Gastrocnemius medialis (tissue), 4 donors: ENCODE data around the gene MYO1B. TPM values are rescaled to one million over a fixed set of nuclear protein-coding genes. Genes with fewer than 3 reads are reported as not detected.

Experiments
- ATAC-seq, 2 donors: fragments of 150-250 bp; one replicate each; pipeline ENCODE4 v1.9.1; 2016
- DNase-seq, 2 donors: peaks; one replicate each; pipeline ENCODE4 v3.0.0-alpha.2; 2019
- H3K27ac ChIP-seq, 4 donors: fragments of 200-600 bp; sonication (generic); 1 replicate in 1 of 4; 2 replicates in 3 of 4; pipeline ENCODE4 v1.5.1; 2016 to 2018; ENCODE audit warnings: mild to moderate bottlenecking in 2 of 4, moderate library complexity in 1 of 4
- H3K27me3 ChIP-seq, 3 donors: fragments of 200-600 bp; sonication (generic) in 2 of 3; 1 replicate in 1 of 3; 2 replicates in 2 of 3; pipeline versions ENCODE4 v1.5.1 to v1.6.0; 2016 to 2019; ENCODE audit warnings: mild to moderate bottlenecking in 1 of 3, moderate library complexity in 1 of 3
- H3K36me3 ChIP-seq, 2 donors: fragments of 200-600 bp; sonication (generic) in 1 of 2; one replicate each; pipeline ENCODE4 v1.5.1; 2017 to 2018
- H3K4me1 ChIP-seq, 2 donors: fragments of 200-600 bp; sonication (generic) in 1 of 2; one replicate each; pipeline ENCODE4 v1.5.1; 2016 to 2017; ENCODE audit warnings: mild to moderate bottlenecking in 2 of 2
- H3K4me3 ChIP-seq, 4 donors: fragments of 200-600 bp; sonication (generic) in 3 of 4; 1 replicate in 1 of 4; 2 replicates in 3 of 4; pipeline ENCODE4 v1.5.1; 2016 to 2019; ENCODE audit warnings: mild to moderate bottlenecking in 2 of 4
- H3K9me3 ChIP-seq, 3 donors: fragments of 200-600 bp; sonication (generic) in 2 of 3; 1 replicate in 1 of 3; 2 replicates in 2 of 3; pipeline ENCODE4 v1.5.1; 2016 to 2019
- CTCF ChIP-seq, 5 experiments: fragments of 450-650 bp in 3 of 5; fragments of 200-600 bp in 2 of 5; sonication (generic) in 2 of 5; IDR thresholded peaks in 4 of 5; conservative IDR thresholded peaks in 1 of 5; 1 replicate in 4 of 5; 2 replicates in 1 of 5; pipeline ENCODE4 v1.5.1; 2016 to 2019; ENCODE audit warnings: antibody characterized with exemption in 5 of 5, mild to moderate bottlenecking in 3 of 5, moderate library complexity in 3 of 5
- POLR2A ChIP-seq, 2 donors: fragments of 450-650 bp; IDR thresholded peaks; one replicate each; pipeline ENCODE4 v1.6.1; 2017; ENCODE audit warnings: antibody characterized with exemption in 2 of 2, mild to moderate bottlenecking in 2 of 2, moderate library complexity in 2 of 2
- in situ Hi-C, 4 donors: fragments of 200-750 bp; cut with MboI; loops; one replicate each; pipeline versions ENCODE4 v1.15.0 to v1.8.0; 2017; ENCODE audit warnings: low sequenced_read_pairs in 4 of 4
- intact Hi-C: fragments of 100-400 bp; cut with DNase I; formaldehyde crosslinking; loops from one replicate; pipeline ENCODE4 v1.15.1; 2023; ENCODE audit warnings: low total_unique reads
- total RNA-seq, 4 donors: library from RNA; depleted of rRNA; stranded (reverse); fragments of >200 nt; gene quantifications; one replicate each; pipeline versions ENCODE4 v1.1.0 to v1.2.3, GENCODE V29; 2016

The MYO1B gene
- total RNA-seq, 4 donors from 2014 or later, result 7.0 to 10.8 (median 10.0) TPM

- Histone ChIP-seq H3K4me3 (no peak overlapping the region), H3K36me3 (no peaks in the 10 kb centered on the region), H3K27me3 (no peaks in the 10 kb centered on the region), H3K4me1 (peaks cover 0 to 6% of the 10 kb centered on the region in 2 donors), H3K9me3 (no peaks in the 10 kb centered on the region), H3K27ac (peak overlapping the region in 3 of 4 donors; percentile 19 to 31 (median 25))
- DNase-seq (no peak), ATAC-seq (no peak)
- in situ Hi-C loops, result loop anchor here in 1 of 4 donors (25.0 kb wide), 1 partner anchor 286 kb away; no protein-coding TSS in a partner anchor
- intact Hi-C loops, result loop anchor here (5.0 to 10.0 kb wide), 2 partner anchors 59 to 279 kb away; no protein-coding TSS in a partner anchor
- TF ChIP-seq POLR2A (IDR thresholded peaks at IDR 0.05), result no peak
- no peak for TF ChIP-seq CTCF (IDR thresholded peaks at IDR 0.05 in 4 of 5, conservative IDR thresholded peaks at IDR 0.05 in 1 of 5)
Measured at GRCh38 chr2:191226196-191226595, 19.0 kb upstream of the MYO1B start.

- no peak for ATAC-seq
- intact Hi-C loops, result loop anchor here (5.0 to 10.0 kb wide), 2 partner anchors 61 to 276 kb away; no protein-coding TSS in a partner anchor
- in situ Hi-C loops, result loop anchor here in 1 of 4 donors (25.0 kb wide), 1 partner anchor 284 kb away; no protein-coding TSS in a partner anchor
- no peak for DNase-seq
- Histone ChIP-seq H3K36me3 (no peaks in the 10 kb centered on the region), H3K9me3 (no peaks in the 10 kb centered on the region), H3K4me1 (peaks cover 0 to 6% of the 10 kb centered on the region in 2 donors), H3K27me3 (no peaks in the 10 kb centered on the region), H3K27ac (peak overlapping the region in 2 of 4 donors; percentile 10 to 50), H3K4me3 (no peak overlapping the region)
- TF ChIP-seq CTCF (IDR thresholded peaks at IDR 0.05 in 4 of 5, conservative IDR thresholded peaks at IDR 0.05 in 1 of 5) (no peak), POLR2A (IDR thresholded peaks at IDR 0.05) (no peak)
Measured at GRCh38 chr2:191228333-191228732, 16.9 kb upstream of the MYO1B start.

- intact Hi-C loops (loop anchor here (5.0 to 10.0 kb wide), 2 partner anchors 62 to 276 kb away; no protein-coding TSS in a partner anchor), in situ Hi-C loops (loop anchor here in 1 of 4 donors (25.0 kb wide), 1 partner anchor 283 kb away; no protein-coding TSS in a partner anchor)
- Histone ChIP-seq H3K4me1 (peaks cover 0 to 6% of the 10 kb centered on the region in 2 donors), H3K27me3 (no peaks in the 10 kb centered on the region), H3K9me3 (no peaks in the 10 kb centered on the region), H3K27ac (peak overlapping the region in 2 of 4 donors; percentile 10 to 50), H3K4me3 (no peak overlapping the region), H3K36me3 (no peaks in the 10 kb centered on the region)
- no peak for TF ChIP-seq CTCF (IDR thresholded peaks at IDR 0.05 in 4 of 5, conservative IDR thresholded peaks at IDR 0.05 in 1 of 5)
- no peak for TF ChIP-seq POLR2A (IDR thresholded peaks at IDR 0.05)
- DNase-seq, result peak; percentile 46 to 58
- ATAC-seq, result peak; percentile 70 to 88
Measured at GRCh38 chr2:191228861-191229260, 16.3 kb upstream of the MYO1B start.

GRCh38 chr2:191230174-191230573, 15.0 kb upstream of the MYO1B start:
- Histone ChIP-seq H3K36me3 (no peaks in the 10 kb centered on the region), H3K27ac (no peak overlapping the region), H3K27me3 (no peaks in the 10 kb centered on the region), H3K4me1 (peaks cover 0 to 6% of the 10 kb centered on the region in 2 donors), H3K4me3 (no peak overlapping the region), H3K9me3 (no peaks in the 10 kb centered on the region)
- intact Hi-C loops (no loop called here), in situ Hi-C loops (loop anchor here in 1 of 4 donors (25.0 kb wide), 1 partner anchor 282 kb away; no protein-coding TSS in a partner anchor)
- no peak for DNase-seq
- TF ChIP-seq POLR2A (IDR thresholded peaks at IDR 0.05) (no peak), CTCF (IDR thresholded peaks at IDR 0.05 in 4 of 5, conservative IDR thresholded peaks at IDR 0.05 in 1 of 5) (no peak)
- ATAC-seq, result no peak
